Measurements from ENCODE around the gene PMP22.

PMP22 gene

GRCh38 chr17:15257258-15257788 is 7.8 kb downstream of the PMP22 start:
- H3K4me3 ChIP-seq (ENCODE audit: insufficient read depth, low read depth, low read length, poor library complexity, severe bottlenecking) = no peak overlapping the region
- DNase-seq = peak; percentile 12 to 30 (median 12)
- H3K27ac ChIP-seq (ENCODE audit: insufficient read depth, low read length, poor library complexity, severe bottlenecking) = no peak overlapping the region
- no peaks in the 10 kb centered on the region for H3K36me3 ChIP-seq (ENCODE audit: control insufficient read depth, insufficient read depth, low read length)
- H3K4me1 ChIP-seq (ENCODE audit: control insufficient read depth, insufficient read depth, low read length, poor library complexity, severe bottlenecking) = no peaks in the 10 kb centered on the region
- H3K9me3 ChIP-seq (ENCODE audit: control insufficient read depth, low read length) = no peaks in the 10 kb centered on the region
- peaks cover 16% of the 10 kb centered on the region for H3K27me3 ChIP-seq (replicated peaks; ENCODE audit: control insufficient read depth, insufficient read depth, low read length, poor library complexity, severe bottlenecking)

- H3K27ac ChIP-seq (ENCODE audit: insufficient read depth, low read length, poor library complexity, severe bottlenecking) = no peak overlapping the region
- H3K36me3 ChIP-seq (ENCODE audit: control insufficient read depth, insufficient read depth, low read length) = no peaks in the 10 kb centered on the region
- H3K9me3 ChIP-seq (ENCODE audit: control insufficient read depth, low read length) = no peaks in the 10 kb centered on the region
- no peak for DNase-seq
- no peaks in the 10 kb centered on the region for H3K4me1 ChIP-seq (ENCODE audit: control insufficient read depth, insufficient read depth, low read length, poor library complexity, severe bottlenecking)
- peaks cover 9% of the 10 kb centered on the region for H3K27me3 ChIP-seq (replicated peaks; ENCODE audit: control insufficient read depth, insufficient read depth, low read length, poor library complexity, severe bottlenecking)
- H3K4me3 ChIP-seq (ENCODE audit: insufficient read depth, low read depth, low read length, poor library complexity, severe bottlenecking) = no peak overlapping the region
These were observed 8.4 kb downstream of the PMP22 start for GRCh38 chr17:15256689-15257088.

- Histone ChIP-seq H3K4me3 (ENCODE audit: insufficient read depth, low read depth, low read length, poor library complexity, severe bottlenecking) (no peak overlapping the region), H3K36me3 (ENCODE audit: control insufficient read depth, insufficient read depth, low read length) (no peaks in the 10 kb centered on the region), H3K9me3 (ENCODE audit: control insufficient read depth, low read length) (no peaks in the 10 kb centered on the region), H3K27me3 (replicated peaks; ENCODE audit: control insufficient read depth, insufficient read depth, low read length, poor library complexity, severe bottlenecking) (peaks cover 1% of the 10 kb centered on the region), H3K4me1 (ENCODE audit: control insufficient read depth, insufficient read depth, low read length, poor library complexity, severe bottlenecking) (no peaks in the 10 kb centered on the region), H3K27ac (ENCODE audit: insufficient read depth, low read length, poor library complexity, severe bottlenecking) (no peak overlapping the region)
- DNase-seq = no peak
These were observed 9.2 kb downstream of the PMP22 start for GRCh38 chr17:15255713-15256454.

- DNase-seq = no peak
- H3K4me3 ChIP-seq (ENCODE audit: insufficient read depth, low read depth, low read length, poor library complexity, severe bottlenecking) = no peak overlapping the region
- no peaks in the 10 kb centered on the region for H3K27me3 ChIP-seq (replicated peaks; ENCODE audit: control insufficient read depth, insufficient read depth, low read length, poor library complexity, severe bottlenecking)
- no peaks in the 10 kb centered on the region for H3K4me1 ChIP-seq (ENCODE audit: control insufficient read depth, insufficient read depth, low read length, poor library complexity, severe bottlenecking)
- H3K9me3 ChIP-seq (ENCODE audit: control insufficient read depth, low read length) = no peaks in the 10 kb centered on the region
- no peak overlapping the region for H3K27ac ChIP-seq (ENCODE audit: insufficient read depth, low read length, poor library complexity, severe bottlenecking)
- H3K36me3 ChIP-seq (ENCODE audit: control insufficient read depth, insufficient read depth, low read length) = no peaks in the 10 kb centered on the region
These were observed 14.8 kb downstream of the PMP22 start for GRCh38 chr17:15250135-15250860.

- Histone ChIP-seq H3K4me1 (ENCODE audit: control insufficient read depth, insufficient read depth, low read length, poor library complexity, severe bottlenecking) (no peaks in the 10 kb centered on the region), H3K27ac (ENCODE audit: insufficient read depth, low read length, poor library complexity, severe bottlenecking) (no peak overlapping the region), H3K9me3 (ENCODE audit: control insufficient read depth, low read length) (no peaks in the 10 kb centered on the region), H3K4me3 (ENCODE audit: insufficient read depth, low read depth, low read length, poor library complexity, severe bottlenecking) (no peak overlapping the region), H3K27me3 (replicated peaks; ENCODE audit: control insufficient read depth, insufficient read depth, low read length, poor library complexity, severe bottlenecking) (no peaks in the 10 kb centered on the region), H3K36me3 (ENCODE audit: control insufficient read depth, insufficient read depth, low read length) (no peaks in the 10 kb centered on the region)
- no peak for DNase-seq
These were observed 15.6 kb downstream of the PMP22 start for GRCh38 chr17:15249487-15249886.

GRCh38 chr17:15247891-15248529 is 17.1 kb downstream of the PMP22 start:
- Histone ChIP-seq H3K4me3 (ENCODE audit: insufficient read depth, low read depth, low read length, poor library complexity, severe bottlenecking) (no peak overlapping the region), H3K9me3 (ENCODE audit: control insufficient read depth, low read length) (no peaks in the 10 kb centered on the region), H3K27me3 (replicated peaks; ENCODE audit: control insufficient read depth, insufficient read depth, low read length, poor library complexity, severe bottlenecking) (no peaks in the 10 kb centered on the region), H3K36me3 (ENCODE audit: control insufficient read depth, insufficient read depth, low read length) (no peaks in the 10 kb centered on the region), H3K27ac (ENCODE audit: insufficient read depth, low read length, poor library complexity, severe bottlenecking) (no peak overlapping the region), H3K4me1 (ENCODE audit: control insufficient read depth, insufficient read depth, low read length, poor library complexity, severe bottlenecking) (no peaks in the 10 kb centered on the region)
- no peak for DNase-seq

GRCh38 chr17:15245054-15245453 is 20.1 kb downstream of the PMP22 start:
- Histone ChIP-seq H3K36me3 (ENCODE audit: control insufficient read depth, insufficient read depth, low read length) (no peaks in the 10 kb centered on the region), H3K4me3 (ENCODE audit: insufficient read depth, low read depth, low read length, poor library complexity, severe bottlenecking) (no peak overlapping the region), H3K4me1 (ENCODE audit: control insufficient read depth, insufficient read depth, low read length, poor library complexity, severe bottlenecking) (no peaks in the 10 kb centered on the region), H3K27me3 (replicated peaks; ENCODE audit: control insufficient read depth, insufficient read depth, low read length, poor library complexity, severe bottlenecking) (no peaks in the 10 kb centered on the region), H3K9me3 (ENCODE audit: control insufficient read depth, low read length) (no peaks in the 10 kb centered on the region), H3K27ac (ENCODE audit: insufficient read depth, low read length, poor library complexity, severe bottlenecking) (no peak overlapping the region)
- DNase-seq = no peak

- H3K4me1 ChIP-seq (ENCODE audit: control insufficient read depth, insufficient read depth, low read length, poor library complexity, severe bottlenecking) = no peaks in the 10 kb centered on the region
These were observed 24.5 kb downstream of the PMP22 start for GRCh38 chr17:15240644-15241043.

GRCh38 chr17:15239491-15239890 is 25.6 kb downstream of the PMP22 start:
- Histone ChIP-seq H3K4me3 (ENCODE audit: insufficient read depth, low read depth, low read length, poor library complexity, severe bottlenecking) (no peak overlapping the region), H3K9me3 (ENCODE audit: control insufficient read depth, low read length) (no peaks in the 10 kb centered on the region), H3K27ac (ENCODE audit: insufficient read depth, low read length, poor library complexity, severe bottlenecking) (no peak overlapping the region), H3K27me3 (replicated peaks; ENCODE audit: control insufficient read depth, insufficient read depth, low read length, poor library complexity, severe bottlenecking) (no peaks in the 10 kb centered on the region), H3K36me3 (ENCODE audit: control insufficient read depth, insufficient read depth, low read length) (no peaks in the 10 kb centered on the region), H3K4me1 (ENCODE audit: control insufficient read depth, insufficient read depth, low read length, poor library complexity, severe bottlenecking) (no peaks in the 10 kb centered on the region)
- DNase-seq = no peak

More at GRCh38 chr17:15240644-15241043, 24.5 kb downstream of the PMP22 start:
- Histone ChIP-seq H3K4me3 (ENCODE audit: insufficient read depth, low read depth, low read length, poor library complexity, severe bottlenecking) (no peak overlapping the region), H3K9me3 (ENCODE audit: control insufficient read depth, low read length) (no peaks in the 10 kb centered on the region), H3K27ac (ENCODE audit: insufficient read depth, low read length, poor library complexity, severe bottlenecking) (no peak overlapping the region), H3K27me3 (replicated peaks; ENCODE audit: control insufficient read depth, insufficient read depth, low read length, poor library complexity, severe bottlenecking) (no peaks in the 10 kb centered on the region), H3K36me3 (ENCODE audit: control insufficient read depth, insufficient read depth, low read length) (no peaks in the 10 kb centered on the region)
- DNase-seq = no peak
